ENCODE measurements around the gene RGS14. TPM values are rescaled to one million over a fixed set of nuclear protein-coding genes. Genes with fewer than 3 reads are reported as not detected.

The RGS14 gene
- total RNA-seq, 1 donor from 2014 or later = 16.2 TPM

DNA sequence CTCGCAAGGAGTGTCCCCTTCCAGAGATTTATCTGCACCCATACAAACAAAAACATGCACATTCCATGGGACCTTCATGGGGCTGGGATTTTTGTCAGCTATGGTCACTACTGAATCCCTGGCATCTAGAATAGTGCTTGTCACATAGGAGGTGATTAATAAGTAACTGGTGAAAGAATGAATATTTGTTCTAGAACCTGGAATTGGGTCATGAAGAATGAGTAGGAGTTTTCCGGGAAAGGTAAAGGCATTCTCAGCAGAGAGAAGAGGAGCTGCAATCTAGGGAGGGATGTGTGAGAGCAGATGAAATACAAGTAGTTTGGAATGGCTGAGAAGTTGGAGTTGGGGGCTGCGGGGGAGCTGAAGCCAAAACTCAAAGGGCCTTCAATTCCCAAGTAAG, 3.5 kb upstream of the RGS14 start:
- no peak overlapping the region for H3K4me3 ChIP-seq
- DNase-seq (no peak), ATAC-seq (no peak)
- H3K36me3 ChIP-seq = peaks cover 7% of the 10 kb centered on the region
- H3K27ac ChIP-seq = no peak overlapping the region
- peaks cover 39% of the 10 kb centered on the region for H3K4me1 ChIP-seq
- H3K27me3 ChIP-seq (ENCODE audit: low read depth) = no peaks in the 10 kb centered on the region
- no peaks in the 10 kb centered on the region for H3K9me3 ChIP-seq
- intact Hi-C loops (cut with DNase I) = no loop called here
- TF ChIP-seq, protein P1, sequence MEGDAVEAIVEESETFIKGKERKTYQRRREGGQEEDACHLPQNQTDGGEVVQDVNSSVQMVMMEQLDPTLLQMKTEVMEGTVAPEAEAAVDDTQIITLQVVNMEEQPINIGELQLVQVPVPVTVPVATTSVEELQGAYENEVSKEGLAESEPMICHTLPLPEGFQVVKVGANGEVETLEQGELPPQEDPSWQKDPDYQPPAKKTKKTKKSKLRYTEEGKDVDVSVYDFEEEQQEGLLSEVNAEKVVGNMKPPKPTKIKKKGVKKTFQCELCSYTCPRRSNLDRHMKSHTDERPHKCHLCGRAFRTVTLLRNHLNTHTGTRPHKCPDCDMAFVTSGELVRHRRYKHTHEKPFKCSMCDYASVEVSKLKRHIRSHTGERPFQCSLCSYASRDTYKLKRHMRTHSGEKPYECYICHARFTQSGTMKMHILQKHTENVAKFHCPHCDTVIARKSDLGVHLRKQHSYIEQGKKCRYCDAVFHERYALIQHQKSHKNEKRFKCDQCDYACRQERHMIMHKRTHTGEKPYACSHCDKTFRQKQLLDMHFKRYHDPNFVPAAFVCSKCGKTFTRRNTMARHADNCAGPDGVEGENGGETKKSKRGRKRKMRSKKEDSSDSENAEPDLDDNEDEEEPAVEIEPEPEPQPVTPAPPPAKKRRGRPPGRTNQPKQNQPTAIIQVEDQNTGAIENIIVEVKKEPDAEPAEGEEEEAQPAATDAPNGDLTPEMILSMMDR (IDR thresholded peaks at IDR 0.05) = no peak

DNA sequence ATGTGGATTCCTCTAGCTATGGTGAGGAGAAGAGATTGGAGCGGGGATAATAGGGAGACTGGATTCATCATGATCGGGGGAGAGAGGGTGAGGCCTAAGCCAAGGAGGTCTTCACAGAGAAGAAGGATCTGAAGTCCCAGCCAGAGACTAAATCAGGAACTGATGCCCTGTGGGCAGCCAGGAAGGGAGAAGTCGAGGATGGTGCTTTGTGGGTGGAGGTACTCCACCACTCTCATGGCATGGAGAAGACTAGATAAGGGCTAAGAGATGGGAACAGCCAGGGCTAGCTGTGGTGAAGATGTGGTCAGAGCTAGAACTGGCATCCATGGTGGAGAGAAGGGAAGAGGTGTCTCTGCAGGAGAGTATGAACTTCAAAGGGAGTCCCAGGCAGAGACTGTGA, 3.0 kb upstream of the RGS14 start:
- Histone ChIP-seq H3K27me3 (ENCODE audit: low read depth) (no peaks in the 10 kb centered on the region), H3K36me3 (peaks cover 3% of the 10 kb centered on the region), H3K4me1 (peaks cover 35% of the 10 kb centered on the region), H3K9me3 (no peaks in the 10 kb centered on the region), H3K27ac (no peak overlapping the region), H3K4me3 (no peak overlapping the region)
- TF ChIP-seq, protein P1 (IDR thresholded peaks at IDR 0.05) = no peak
- ATAC-seq = no peak
- DNase-seq = no peak
- intact Hi-C loops (cut with DNase I) = no loop called here

DNA sequence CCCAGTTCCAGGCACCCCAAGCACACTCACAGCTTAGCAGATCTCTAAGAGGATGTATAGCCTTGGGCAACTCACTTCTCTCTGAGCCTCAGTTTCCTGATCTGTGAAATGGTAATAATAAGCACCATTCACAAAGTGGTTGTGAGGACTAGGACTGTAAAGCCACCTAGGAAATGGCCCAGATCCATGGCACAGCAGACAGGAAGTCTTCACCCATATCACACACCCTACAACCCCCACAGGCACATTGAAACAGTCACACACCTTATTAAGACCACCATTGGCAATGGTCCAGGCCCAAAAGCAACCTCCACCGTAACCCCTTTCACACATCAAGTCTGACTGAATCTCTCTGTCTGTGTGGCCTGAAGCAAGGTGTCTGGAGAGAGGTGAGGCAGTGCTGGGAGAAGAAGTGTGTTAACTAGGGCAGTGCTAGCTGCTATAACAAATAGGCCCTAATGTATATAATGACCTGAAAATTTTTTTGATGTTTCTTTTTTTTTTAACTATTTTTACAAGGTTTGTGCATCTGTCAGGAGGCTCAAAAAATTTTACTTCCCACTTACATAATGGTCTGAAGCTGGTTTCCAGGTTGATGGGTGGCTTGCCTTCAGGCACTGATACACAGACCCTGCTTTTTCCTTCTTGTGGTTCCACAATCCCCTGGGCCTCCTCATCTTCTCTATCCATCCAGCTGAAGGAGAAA, 2.4 kb upstream of the RGS14 start:
- no peak for ATAC-seq
- intact Hi-C loops (cut with DNase I) = no loop called here
- TF ChIP-seq, protein P1 (IDR thresholded peaks at IDR 0.05) = no peak
- no peaks in the 10 kb centered on the region for H3K9me3 ChIP-seq
- DNase-seq = no peak
- H3K27me3 ChIP-seq (ENCODE audit: low read depth) = no peaks in the 10 kb centered on the region
- no peaks in the 10 kb centered on the region for H3K36me3 ChIP-seq
- H3K4me1 ChIP-seq = peaks cover 29% of the 10 kb centered on the region
- H3K4me3 ChIP-seq = no peak overlapping the region
- no peak overlapping the region for H3K27ac ChIP-seq

DNA sequence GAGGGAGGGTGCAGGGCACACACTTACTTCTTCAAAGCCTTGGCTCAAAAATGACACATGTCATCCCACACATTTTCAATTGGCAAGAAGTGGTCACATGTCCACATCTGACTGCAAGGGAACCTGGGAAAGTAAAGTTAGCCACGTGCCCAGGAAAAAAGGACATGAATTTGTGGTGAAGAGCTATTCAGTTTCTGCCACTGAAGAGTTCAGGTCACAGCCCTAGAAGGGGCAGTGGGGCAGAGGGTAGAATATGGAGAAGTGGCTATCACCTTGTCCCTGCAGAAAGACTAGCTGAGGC, 1.9 kb upstream of the RGS14 start:
- Histone ChIP-seq H3K27ac (no peak overlapping the region), H3K36me3 (no peaks in the 10 kb centered on the region), H3K9me3 (no peaks in the 10 kb centered on the region), H3K27me3 (ENCODE audit: low read depth) (no peaks in the 10 kb centered on the region), H3K4me3 (no peak overlapping the region), H3K4me1 (peaks cover 26% of the 10 kb centered on the region)
- TF ChIP-seq, protein P1 (IDR thresholded peaks at IDR 0.05) = no peak
- DNase-seq = no peak
- no peak for ATAC-seq
- intact Hi-C loops (cut with DNase I) = no loop called here

DNA sequence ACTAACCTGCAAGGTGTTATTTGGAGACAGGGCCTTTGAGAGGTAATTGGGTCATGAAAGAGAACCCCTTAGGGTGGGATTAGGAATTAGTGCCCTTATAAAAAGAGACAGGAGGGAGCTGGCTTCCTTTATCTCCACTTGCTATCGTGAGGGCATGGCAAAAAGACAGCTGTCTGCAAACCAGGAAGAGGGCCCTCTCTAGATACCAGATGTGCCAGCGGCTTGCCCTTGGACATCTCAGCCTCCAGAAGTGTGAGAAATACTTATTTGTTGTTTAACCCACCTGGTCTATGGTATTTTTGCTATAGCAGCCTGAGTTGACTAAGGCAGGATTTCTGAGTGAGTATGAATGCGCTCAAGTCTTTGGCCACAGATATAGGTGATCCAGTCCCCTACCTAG, 978 bp upstream of the RGS14 start:
- Histone ChIP-seq H3K4me1 (peaks cover 32% of the 10 kb centered on the region), H3K27ac (peak overlapping the region; percentile 73)
- intact Hi-C loops (cut with DNase I) = no loop called here

More for the DNA sequence above, 978 bp upstream of the RGS14 start:
- TF ChIP-seq, protein P1 (IDR thresholded peaks at IDR 0.05) = no peak
- Histone ChIP-seq H3K9me3 (no peaks in the 10 kb centered on the region), H3K4me3 (no peak overlapping the region), H3K36me3 (no peaks in the 10 kb centered on the region), H3K27me3 (ENCODE audit: low read depth) (no peaks in the 10 kb centered on the region)
- no peak for ATAC-seq
- DNase-seq = no peak

All from lower lobe of right lung (tissue), 2 donors.